ENCODE data around the gene RHEBL1.
"Not testable (repeated sequence)": the region's sequence is repeated elsewhere in the genome, so short reads cannot be mapped to it uniquely, and the experiment has no call there.

The RHEBL1 gene

GRCh38 chr12:49089821-49090773, 20.3 kb upstream of the RHEBL1 start:
- no peak for DNase-seq

DNA sequence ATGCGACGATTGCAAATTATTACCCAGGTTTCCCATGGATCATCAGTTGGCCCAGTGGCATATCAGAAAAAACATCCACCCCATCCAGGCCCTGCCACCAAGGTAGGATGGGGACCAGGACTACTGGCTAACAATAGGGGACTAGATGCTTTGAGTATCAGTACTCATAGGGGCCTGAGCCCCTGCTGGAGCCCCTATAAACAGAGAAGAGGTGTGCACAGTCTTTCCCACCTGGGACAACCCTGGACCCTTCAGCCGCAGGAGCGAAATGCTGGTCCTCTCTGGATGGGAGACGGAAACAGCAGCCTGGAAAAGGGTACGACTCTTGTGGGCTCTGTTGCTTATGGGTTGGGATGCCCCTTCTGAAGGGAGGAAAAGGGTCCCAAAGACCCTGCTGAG, 19.2 kb upstream of the RHEBL1 start:
- no peak for DNase-seq

GRCh38 chr12:49088150-49088931, 18.6 kb upstream of the RHEBL1 start:
- peak; percentile 69 for DNase-seq

- DNase-seq: no peak
These were observed 16.3 kb upstream of the RHEBL1 start for GRCh38 chr12:49086116-49086515.

- DNase-seq: no peak
These were observed 14.7 kb upstream of the RHEBL1 start for GRCh38 chr12:49084438-49084837.

DNA sequence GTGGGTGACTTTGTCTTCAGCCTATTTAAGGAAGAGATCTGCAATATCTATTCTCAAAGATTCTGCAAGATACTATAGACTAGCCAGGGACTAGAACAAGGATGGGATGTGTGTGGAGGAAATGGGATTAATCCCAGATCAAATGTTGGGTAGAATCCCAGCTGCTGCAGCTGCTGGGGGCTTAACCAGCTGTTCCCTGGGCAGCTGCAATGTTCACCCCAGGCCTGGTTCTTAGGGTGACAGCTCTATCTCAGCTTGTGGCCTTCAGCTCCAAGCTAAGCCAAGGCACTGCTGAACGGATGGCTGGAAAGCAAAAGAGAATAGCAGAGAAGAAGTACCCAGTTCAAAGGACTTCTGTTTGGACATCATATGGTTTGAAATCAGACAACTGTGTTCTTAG, 10.0 kb upstream of the RHEBL1 start:
- DNase-seq: no peak

- DNase-seq: no peak
These were observed 1.2 kb upstream of the RHEBL1 start for GRCh38 chr12:49070971-49071370.

- no peak for DNase-seq
These were observed 786 bp downstream of the RHEBL1 start for GRCh38 chr12:49068879-49069506.

DNA sequence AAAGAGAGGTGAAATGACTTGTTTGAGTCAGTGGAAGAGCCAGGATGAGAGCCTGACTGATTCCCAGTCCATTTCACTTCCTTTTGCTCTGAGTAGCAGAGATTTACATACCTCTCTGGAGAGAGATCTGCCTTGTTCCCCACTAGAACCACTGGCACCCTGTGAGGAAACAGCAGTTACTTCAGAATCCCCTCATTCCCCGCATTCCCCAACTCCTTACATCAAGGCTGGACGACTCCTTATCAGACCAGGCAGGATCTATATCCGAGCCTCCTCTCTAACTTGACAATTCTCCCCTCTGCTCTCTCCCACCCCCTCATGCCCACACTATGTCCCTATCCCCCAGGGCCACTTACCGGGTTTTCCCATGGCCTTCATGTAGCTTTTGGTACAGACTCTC, 3.7 kb downstream of the RHEBL1 start:
- no peak for DNase-seq

DNA sequence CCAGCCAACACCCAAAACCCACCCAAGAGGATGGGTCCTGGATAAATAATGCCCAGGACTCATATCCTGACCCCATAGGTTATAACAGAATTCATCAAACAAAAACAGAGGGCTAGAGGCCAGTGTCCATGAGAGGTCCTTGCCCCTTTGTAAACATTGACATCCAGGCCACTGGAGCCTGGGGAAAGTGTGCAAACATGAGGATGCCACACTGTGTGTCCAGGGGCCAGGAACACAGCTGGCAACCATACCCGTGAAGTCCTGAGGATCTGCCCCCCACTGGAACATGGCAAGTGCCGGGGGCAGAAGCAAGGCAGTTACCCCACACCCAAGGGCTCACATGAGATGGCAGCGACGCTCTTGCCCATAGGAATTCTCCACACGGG, 5.0 kb downstream of the RHEBL1 start:
- DNase-seq: no peak

- not testable (repeated sequence) for DNase-seq
These were observed 7.9 kb downstream of the RHEBL1 start for GRCh38 chr12:49061916-49062315.

GRCh38 chr12:49061157-49061650, 8.6 kb downstream of the RHEBL1 start:
- DNase-seq: no peak

- peak; percentile 91 for DNase-seq
These were observed 9.3 kb downstream of the RHEBL1 start, which contains the start of gene KMT2D for GRCh38 chr12:49060237-49061156. Gene KMT2D, minus strand, starts transcription at chr12:49060794. Its CDS starts 5,470 bp downstream, at chr12:49055324.

DNA sequence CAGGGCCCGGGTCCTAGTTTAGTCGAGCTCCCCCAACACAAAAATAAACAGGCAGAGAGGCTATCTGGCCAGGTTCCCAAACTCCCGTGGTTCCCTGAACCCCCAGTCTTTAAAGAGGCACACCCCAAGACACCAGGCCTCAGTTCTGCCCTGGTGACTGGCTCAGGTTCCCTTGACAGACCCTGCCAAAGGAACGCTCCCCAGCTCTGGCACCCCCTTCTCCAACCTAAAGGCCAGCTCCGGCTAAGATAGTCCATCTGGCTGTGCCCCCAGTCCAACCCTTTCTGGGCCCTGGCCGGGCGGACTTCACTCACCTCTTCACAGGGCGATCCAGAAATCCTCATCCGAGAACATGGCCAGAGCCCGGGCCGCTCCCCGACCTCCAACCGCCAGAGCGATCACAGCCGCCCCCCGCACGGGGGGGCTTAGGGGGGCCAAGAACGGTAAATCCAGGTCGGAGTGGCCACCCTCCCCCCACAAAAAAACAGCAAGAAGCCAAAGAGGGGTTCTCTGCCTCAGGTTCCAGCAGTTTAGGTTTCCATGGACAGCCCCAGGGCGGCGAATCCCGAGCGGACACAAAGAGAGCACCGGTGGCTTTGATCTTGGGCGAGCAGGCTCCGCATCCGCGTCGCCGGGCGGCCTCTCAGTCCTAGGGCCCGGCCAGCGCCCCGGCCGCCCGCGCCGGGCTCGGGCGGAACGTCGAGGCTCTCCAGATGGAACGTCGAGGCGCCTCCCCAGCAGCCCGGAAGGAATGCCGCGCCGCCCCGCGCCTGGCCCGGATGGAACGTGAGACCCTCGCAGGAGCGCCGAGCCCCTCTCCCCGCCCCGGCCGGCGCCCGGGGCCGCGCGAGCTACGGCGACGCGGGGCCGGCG, 10.2 kb downstream of the RHEBL1 start:
- DNase-seq: no peak

- DNase-seq: no peak
These were observed 10.8 kb downstream of the RHEBL1 start for GRCh38 chr12:49059045-49059298.

- no peak for DNase-seq
These were observed 11.3 kb downstream of the RHEBL1 start for GRCh38 chr12:49058366-49059044.

- no peak for DNase-seq
These were observed 11.9 kb downstream of the RHEBL1 start for GRCh38 chr12:49057888-49058287.

- peak; percentile 53 for DNase-seq
These were observed 13.6 kb downstream of the RHEBL1 start for GRCh38 chr12:49055978-49056754.

- DNase-seq: no peak
These were observed 14.7 kb downstream of the RHEBL1 start for GRCh38 chr12:49055092-49055491.

GRCh38 chr12:49054524-49054923, 15.3 kb downstream of the RHEBL1 start:
- no peak for DNase-seq

Data from stimulated activated CD4-positive, alpha-beta T cell treated with anti-CD3 and anti-CD28 coated beads, Interleukin-1b, Interleukin-23, amount 100 ng/mL, for 48 hours (primary cell).